Thoracic aorta (tissue), 2 donors: ENCODE results near the gene UPF1. TPM values are rescaled to one million over a fixed set of nuclear protein-coding genes. Genes with fewer than 3 reads are reported as not detected.

Experiments
- ATAC-seq: fragments of 150-250 bp; one replicate; pipeline ENCODE4 v1.8.0; 2017; ENCODE audit warnings: low read depth; ENCODE audit not compliant: insufficient number of reproducible peaks, low FRiP score
- DNase-seq: peaks from one replicate; pipeline ENCODE4 v3.0.0-alpha.2; 2020; ENCODE audit warnings: low spot score
- H3K27ac ChIP-seq, 2 donors: fragments of 200-600 bp; sonication (generic); 1 replicate in 1 of 2; 2 replicates in 1 of 2; pipeline ENCODE4 v1.5.1; 2016; ENCODE audit warnings: mild to moderate bottlenecking in 2 of 2, moderate library complexity in 2 of 2
- H3K27me3 ChIP-seq: fragments of 200-600 bp; sonication (generic); replicated peaks from 2 replicates; pipeline ENCODE4 v1.6.0; 2016; ENCODE audit warnings: mild to moderate bottlenecking; ENCODE audit not compliant: insufficient read depth
- H3K36me3 ChIP-seq: fragments of 200-600 bp; sonication (generic); one replicate; pipeline ENCODE4 v1.5.1; 2016
- H3K4me1 ChIP-seq, 2 donors: fragments of 200-600 bp; sonication (generic); 1 replicate in 1 of 2; 2 replicates in 1 of 2; pipeline versions ENCODE4 v1.5.1 to v1.6.0; 2016; ENCODE audit warnings: low read depth in 2 of 2, mild to moderate bottlenecking in 1 of 2; ENCODE audit not compliant: control insufficient read depth in 1 of 2
- H3K4me3 ChIP-seq: fragments of 200-600 bp; sonication (generic); 2 replicates; pipeline ENCODE4 v1.5.1; 2016; ENCODE audit warnings: mild to moderate bottlenecking
- H3K9me3 ChIP-seq: fragments of 200-600 bp; sonication (generic); 2 replicates; pipeline ENCODE4 v1.5.1; 2016
- CTCF ChIP-seq: fragments of 200-600 bp; sonication (generic); IDR thresholded peaks from one replicate; pipeline ENCODE4 v1.5.1; 2019; ENCODE audit warnings: antibody characterized with exemption
- total RNA-seq, 2 donors: library from RNA; depleted of rRNA; stranded (reverse); fragments of >200 nt; gene quantifications; one replicate each; pipeline versions ENCODE4 v1.1.0 to v1.2.3, GENCODE V29; 2016

Gene UPF1
- total RNA-seq, 2 donors from 2014 or later, result 56.5 to 95.2 TPM

- Histone ChIP-seq H3K4me1 (no peaks in the 10 kb centered on the region), H3K36me3 (no peaks in the 10 kb centered on the region), H3K27ac (no peak overlapping the region), H3K4me3 (no peak overlapping the region), H3K9me3 (no peaks in the 10 kb centered on the region), H3K27me3 (no peaks in the 10 kb centered on the region)
- ATAC-seq (no peak), DNase-seq (no peak)
- TF ChIP-seq CTCF, result no peak
Observed at GRCh38 chr19:18883526-18884304, 52.0 kb downstream of the UPF1 start.

GRCh38 chr19:18886972-18887371 lies 55.2 kb downstream of the UPF1 start:
- Histone ChIP-seq H3K27ac (no peak overlapping the region), H3K27me3 (no peaks in the 10 kb centered on the region), H3K36me3 (no peaks in the 10 kb centered on the region), H3K4me1 (no peaks in the 10 kb centered on the region), H3K9me3 (no peaks in the 10 kb centered on the region), H3K4me3 (no peak overlapping the region)
- DNase-seq (no peak), ATAC-seq (no peak)
- TF ChIP-seq CTCF, result no peak

- Histone ChIP-seq H3K27me3 (no peaks in the 10 kb centered on the region), H3K4me3 (no peak overlapping the region), H3K36me3 (no peaks in the 10 kb centered on the region), H3K9me3 (no peaks in the 10 kb centered on the region), H3K4me1 (peaks cover 0 to 9% of the 10 kb centered on the region in 2 donors), H3K27ac (no peak overlapping the region)
- no peak for ATAC-seq
- no peak for TF ChIP-seq CTCF
- no peak for DNase-seq
Observed at GRCh38 chr19:18889949-18890745, 58.4 kb downstream of the UPF1 start.

- no peak for TF ChIP-seq CTCF
- Histone ChIP-seq H3K27me3 (no peaks in the 10 kb centered on the region), H3K27ac (no peak overlapping the region), H3K36me3 (no peaks in the 10 kb centered on the region), H3K9me3 (no peaks in the 10 kb centered on the region), H3K4me3 (no peak overlapping the region), H3K4me1 (peaks cover 3 to 21% of the 10 kb centered on the region in 2 donors)
- DNase-seq (no peak), ATAC-seq (no peak)
Observed at GRCh38 chr19:18893587-18894253, 62.0 kb downstream of the UPF1 start.
